HepG2 (cell line): ENCODE data around the gene HORMAD2.

Experiments
- EP300 ChIP-seq, 3 experiments: sonication (generic) in 1 of 3; formaldehyde crosslinking in 1 of 3; IDR thresholded peaks; 2 replicates each; pipeline versions ENCODE4 v1.5.1 to v1.6.1; 2011 to 2020; ENCODE audit warnings: low read depth in 2 of 3, low read length in 2 of 3, borderline replicate concordance in 1 of 3, improper control_type of control experiment in 1 of 3, mild to moderate bottlenecking in 1 of 3, missing genetic modification reagents in 1 of 3, moderate library complexity in 1 of 3
- EZH2 ChIP-seq: conservative IDR thresholded peaks from 2 replicates; pipeline ENCODE4 v1.6.1; 2012; ENCODE audit warnings: mild to moderate bottlenecking, low read depth, low read length, moderate library complexity
- JUND ChIP-seq: sonication (generic); formaldehyde crosslinking; IDR thresholded peaks from 2 replicates; pipeline ENCODE4 v1.8.0; 2022; ENCODE audit warnings: mild to moderate bottlenecking, missing genetic modification reagents
- POLR2A ChIP-seq, 2 experiments: IDR thresholded peaks; 2 replicates each; pipeline ENCODE4 v1.6.1; 2011; ENCODE audit warnings: low read depth in 2 of 2, low read length in 2 of 2, mild to moderate bottlenecking in 1 of 2, moderate library complexity in 1 of 2; ENCODE audit not compliant: insufficient read depth in 1 of 2
- SOX13 ChIP-seq, 3 experiments: fragments of 450-650 bp in 1 of 3; sonication (generic) in 1 of 3; formaldehyde crosslinking in 1 of 3; IDR thresholded peaks in 2 of 3; conservative IDR thresholded peaks in 1 of 3; 2 replicates each; pipeline versions ENCODE4 v1.5.0 to v1.6.1; 2016 to 2020; ENCODE audit warnings: antibody characterized with exemption in 1 of 3, mild to moderate bottlenecking in 1 of 3, missing compliant biosample characterization in 1 of 3, missing genetic modification reagents in 1 of 3, moderate library complexity in 1 of 3
- TAF1 ChIP-seq: sonication (generic); formaldehyde crosslinking; IDR thresholded peaks from 2 replicates; pipeline ENCODE4 v1.4.0; 2020; ENCODE audit warnings: missing genetic modification reagents
- ZNF253 ChIP-seq: sonication (generic); formaldehyde crosslinking; IDR thresholded peaks from 2 replicates; pipeline ENCODE4 v1.8.0; 2022; ENCODE audit warnings: mild to moderate bottlenecking, missing genetic modification reagents, borderline replicate concordance
- ZNF468 ChIP-seq: sonication (generic); formaldehyde crosslinking; IDR thresholded peaks from 2 replicates; pipeline ENCODE4 v1.8.0; 2022; ENCODE audit warnings: mild to moderate bottlenecking, moderate library complexity, missing genetic modification reagents
- TF ChIP-seq, protein P1 (sequence below): sonication (generic); formaldehyde crosslinking; IDR thresholded peaks from 2 replicates; pipeline ENCODE4 v1.5.0; 2020; ENCODE audit warnings: mild to moderate bottlenecking, missing genetic modification reagents, moderate library complexity
- TF ChIP-seq, protein P2 (sequence below): sonication (generic); formaldehyde crosslinking; IDR thresholded peaks from 2 replicates; pipeline ENCODE4 v1.5.0; 2020; ENCODE audit warnings: missing genetic modification reagents, mild to moderate bottlenecking, borderline replicate concordance
- TF ChIP-seq, protein P3 (sequence below): sonication (generic); formaldehyde crosslinking; IDR thresholded peaks from 2 replicates; pipeline ENCODE4 v1.5.0; 2020; ENCODE audit warnings: mild to moderate bottlenecking, missing genetic modification reagents
- TF ChIP-seq, protein P4 (sequence below): sonication (generic); formaldehyde crosslinking; conservative IDR thresholded peaks from 2 replicates; pipeline ENCODE4 v1.4.0; 2020; ENCODE audit warnings: missing genetic modification reagents
- TF ChIP-seq, protein P5 (sequence below): IDR thresholded peaks from 2 replicates; pipeline ENCODE4 v1.6.1; 2016

DNA sequence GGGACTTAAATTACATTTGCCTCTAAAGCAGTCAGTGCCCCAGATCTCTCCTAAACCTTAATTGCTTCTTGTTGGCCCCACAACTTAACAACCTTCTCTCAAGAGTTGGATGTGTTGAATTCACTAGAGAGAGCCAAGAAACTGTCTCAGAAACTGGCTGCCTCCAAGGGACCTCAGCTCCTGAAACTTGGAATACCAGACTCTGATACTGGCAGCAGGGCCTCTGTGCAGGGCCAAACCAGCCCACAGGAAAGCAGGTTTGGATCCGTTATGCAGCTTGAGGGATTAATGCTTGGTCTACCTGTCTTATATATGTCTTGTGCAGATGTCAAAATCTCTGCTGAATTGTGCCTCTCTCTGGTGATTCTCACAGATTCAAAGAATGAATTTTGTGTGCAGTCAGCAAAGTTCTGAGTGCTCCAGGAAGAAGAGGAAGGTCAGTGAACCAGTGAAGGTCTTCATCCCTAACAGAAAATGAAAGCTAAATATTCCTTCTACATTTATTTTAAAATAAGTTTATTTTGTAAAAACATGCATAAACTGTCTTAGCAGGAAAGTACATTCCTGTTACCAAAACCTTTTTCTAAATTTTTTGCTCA lies 95.5 kb downstream of the HORMAD2 start:
- no peak for TF ChIP-seq ZNF253 (CRISPR knock-in tag)
- TF ChIP-seq, protein P1, sequence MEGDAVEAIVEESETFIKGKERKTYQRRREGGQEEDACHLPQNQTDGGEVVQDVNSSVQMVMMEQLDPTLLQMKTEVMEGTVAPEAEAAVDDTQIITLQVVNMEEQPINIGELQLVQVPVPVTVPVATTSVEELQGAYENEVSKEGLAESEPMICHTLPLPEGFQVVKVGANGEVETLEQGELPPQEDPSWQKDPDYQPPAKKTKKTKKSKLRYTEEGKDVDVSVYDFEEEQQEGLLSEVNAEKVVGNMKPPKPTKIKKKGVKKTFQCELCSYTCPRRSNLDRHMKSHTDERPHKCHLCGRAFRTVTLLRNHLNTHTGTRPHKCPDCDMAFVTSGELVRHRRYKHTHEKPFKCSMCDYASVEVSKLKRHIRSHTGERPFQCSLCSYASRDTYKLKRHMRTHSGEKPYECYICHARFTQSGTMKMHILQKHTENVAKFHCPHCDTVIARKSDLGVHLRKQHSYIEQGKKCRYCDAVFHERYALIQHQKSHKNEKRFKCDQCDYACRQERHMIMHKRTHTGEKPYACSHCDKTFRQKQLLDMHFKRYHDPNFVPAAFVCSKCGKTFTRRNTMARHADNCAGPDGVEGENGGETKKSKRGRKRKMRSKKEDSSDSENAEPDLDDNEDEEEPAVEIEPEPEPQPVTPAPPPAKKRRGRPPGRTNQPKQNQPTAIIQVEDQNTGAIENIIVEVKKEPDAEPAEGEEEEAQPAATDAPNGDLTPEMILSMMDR (CRISPR knock-in tag): no peak
- TF ChIP-seq, protein P2, sequence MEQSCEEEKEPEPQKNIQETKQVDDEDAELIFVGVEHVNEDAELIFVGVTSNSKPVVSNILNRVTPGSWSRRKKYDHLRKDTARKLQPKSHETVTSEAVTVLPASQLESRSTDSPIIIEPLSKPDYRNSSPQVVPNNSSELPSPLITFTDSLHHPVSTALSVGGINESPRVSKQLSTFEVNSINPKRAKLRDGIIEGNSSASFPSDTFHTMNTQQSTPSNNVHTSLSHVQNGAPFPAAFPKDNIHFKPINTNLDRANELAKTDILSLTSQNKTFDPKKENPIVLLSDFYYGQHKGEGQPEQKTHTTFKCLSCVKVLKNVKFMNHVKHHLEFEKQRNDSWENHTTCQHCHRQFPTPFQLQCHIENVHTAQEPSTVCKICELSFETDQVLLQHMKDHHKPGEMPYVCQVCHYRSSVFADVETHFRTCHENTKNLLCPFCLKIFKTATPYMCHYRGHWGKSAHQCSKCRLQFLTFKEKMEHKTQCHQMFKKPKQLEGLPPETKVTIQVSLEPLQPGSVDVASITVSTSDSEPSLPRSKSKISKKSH (CRISPR knock-in tag): no peak
- TF ChIP-seq ZNF468 (CRISPR knock-in tag): no peak
- no peak for TF ChIP-seq JUND
- TF ChIP-seq SOX13 (IDR thresholded peaks at IDR 0.05): no peak
- no peak for TF ChIP-seq SOX13 (CRISPR knock-in tag; conservative IDR thresholded peaks at IDR 0.05 in 1 of 2, IDR thresholded peaks at IDR 0.05 in 1 of 2)
- no peak for TF ChIP-seq EP300 (IDR thresholded peaks at IDR 0.05; ENCODE audit: low read depth in 2 of 2, low read length in 2 of 2)
- TF ChIP-seq EP300 (CRISPR knock-in tag; IDR thresholded peaks at IDR 0.05; ENCODE audit: borderline replicate concordance): no peak
- TF ChIP-seq EZH2: no peak
- TF ChIP-seq, protein P3, sequence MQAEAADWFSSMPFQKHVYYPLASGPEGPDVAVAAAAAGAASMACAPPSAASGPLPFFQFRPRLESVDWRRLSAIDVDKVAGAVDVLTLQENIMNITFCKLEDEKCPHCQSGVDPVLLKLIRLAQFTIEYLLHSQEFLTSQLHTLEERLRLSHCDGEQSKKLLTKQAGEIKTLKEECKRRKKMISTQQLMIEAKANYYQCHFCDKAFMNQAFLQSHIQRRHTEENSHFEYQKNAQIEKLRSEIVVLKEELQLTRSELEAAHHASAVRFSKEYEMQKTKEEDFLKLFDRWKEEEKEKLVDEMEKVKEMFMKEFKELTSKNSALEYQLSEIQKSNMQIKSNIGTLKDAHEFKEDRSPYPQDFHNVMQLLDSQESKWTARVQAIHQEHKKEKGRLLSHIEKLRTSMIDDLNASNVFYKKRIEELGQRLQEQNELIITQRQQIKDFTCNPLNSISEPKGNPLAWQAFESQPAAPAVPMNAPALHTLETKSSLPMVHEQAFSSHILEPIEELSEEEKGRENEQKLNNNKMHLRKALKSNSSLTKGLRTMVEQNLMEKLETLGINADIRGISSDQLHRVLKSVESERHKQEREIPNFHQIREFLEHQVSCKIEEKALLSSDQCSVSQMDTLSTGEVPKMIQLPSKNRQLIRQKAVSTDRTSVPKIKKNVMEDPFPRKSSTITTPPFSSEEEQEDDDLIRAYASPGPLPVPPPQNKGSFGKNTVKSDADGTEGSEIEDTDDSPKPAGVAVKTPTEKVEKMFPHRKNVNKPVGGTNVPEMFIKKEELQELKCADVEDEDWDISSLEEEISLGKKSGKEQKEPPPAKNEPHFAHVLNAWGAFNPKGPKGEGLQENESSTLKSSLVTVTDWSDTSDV: no peak
- TF ChIP-seq, protein P4, sequence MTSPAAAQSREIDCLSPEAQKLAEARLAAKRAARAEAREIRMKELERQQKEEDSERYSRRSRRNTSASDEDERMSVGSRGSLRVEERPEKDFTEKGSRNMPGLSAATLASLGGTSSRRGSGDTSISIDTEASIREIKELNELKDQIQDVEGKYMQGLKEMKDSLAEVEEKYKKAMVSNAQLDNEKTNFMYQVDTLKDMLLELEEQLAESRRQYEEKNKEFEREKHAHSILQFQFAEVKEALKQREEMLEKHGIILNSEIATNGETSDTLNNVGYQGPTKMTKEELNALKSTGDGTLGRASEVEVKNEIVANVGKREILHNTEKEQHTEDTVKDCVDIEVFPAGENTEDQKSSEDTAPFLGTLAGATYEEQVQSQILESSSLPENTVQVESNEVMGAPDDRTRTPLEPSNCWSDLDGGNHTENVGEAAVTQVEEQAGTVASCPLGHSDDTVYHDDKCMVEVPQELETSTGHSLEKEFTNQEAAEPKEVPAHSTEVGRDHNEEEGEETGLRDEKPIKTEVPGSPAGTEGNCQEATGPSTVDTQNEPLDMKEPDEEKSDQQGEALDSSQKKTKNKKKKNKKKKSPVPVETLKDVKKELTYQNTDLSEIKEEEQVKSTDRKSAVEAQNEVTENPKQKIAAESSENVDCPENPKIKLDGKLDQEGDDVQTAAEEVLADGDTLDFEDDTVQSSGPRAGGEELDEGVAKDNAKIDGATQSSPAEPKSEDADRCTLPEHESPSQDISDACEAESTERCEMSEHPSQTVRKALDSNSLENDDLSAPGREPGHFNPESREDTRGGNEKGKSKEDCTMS (CRISPR knock-in tag): no peak
- TF ChIP-seq, protein P5, sequence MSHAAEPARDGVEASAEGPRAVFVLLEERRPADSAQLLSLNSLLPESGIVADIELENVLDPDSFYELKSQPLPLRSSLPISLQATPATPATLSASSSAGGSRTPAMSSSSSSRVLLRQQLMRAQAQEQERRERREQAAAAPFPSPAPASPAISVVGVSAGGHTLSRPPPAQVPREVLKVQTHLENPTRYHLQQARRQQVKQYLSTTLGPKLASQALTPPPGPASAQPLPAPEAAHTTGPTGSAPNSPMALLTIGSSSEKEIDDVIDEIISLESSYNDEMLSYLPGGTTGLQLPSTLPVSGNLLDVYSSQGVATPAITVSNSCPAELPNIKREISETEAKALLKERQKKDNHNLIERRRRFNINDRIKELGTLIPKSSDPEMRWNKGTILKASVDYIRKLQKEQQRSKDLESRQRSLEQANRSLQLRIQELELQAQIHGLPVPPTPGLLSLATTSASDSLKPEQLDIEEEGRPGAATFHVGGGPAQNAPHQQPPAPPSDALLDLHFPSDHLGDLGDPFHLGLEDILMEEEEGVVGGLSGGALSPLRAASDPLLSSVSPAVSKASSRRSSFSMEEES (CRISPR knock-in tag): no peak
- TF ChIP-seq POLR2A (IDR thresholded peaks at IDR 0.05; ENCODE audit: insufficient read depth in 1 of 2, low read depth in 2 of 2, low read length in 2 of 2): no peak
- no peak for TF ChIP-seq TAF1 (CRISPR knock-in tag)
